ENCODE data around the gene VIPR1.

DNA sequence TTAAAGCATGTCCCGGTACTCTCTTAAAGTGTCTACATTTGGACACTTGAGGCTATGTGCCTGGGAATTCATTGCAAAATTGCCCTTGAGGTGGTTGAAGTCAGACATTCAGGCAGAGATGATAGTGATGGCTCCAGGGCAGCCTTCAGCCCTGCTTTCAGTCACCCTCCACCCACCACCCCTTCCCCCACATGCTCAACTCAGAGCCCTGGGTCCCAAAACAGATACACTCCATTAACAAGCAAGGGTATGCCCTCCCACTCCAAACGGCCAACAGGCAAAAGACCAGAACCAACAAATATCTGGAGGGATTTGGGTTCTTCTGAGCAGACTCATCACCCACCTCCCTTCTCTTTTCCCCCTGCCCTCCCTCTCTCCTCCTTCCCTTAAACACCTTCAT, 29.9 kb upstream of the VIPR1 start:
- TF ChIP-seq, protein P1, sequence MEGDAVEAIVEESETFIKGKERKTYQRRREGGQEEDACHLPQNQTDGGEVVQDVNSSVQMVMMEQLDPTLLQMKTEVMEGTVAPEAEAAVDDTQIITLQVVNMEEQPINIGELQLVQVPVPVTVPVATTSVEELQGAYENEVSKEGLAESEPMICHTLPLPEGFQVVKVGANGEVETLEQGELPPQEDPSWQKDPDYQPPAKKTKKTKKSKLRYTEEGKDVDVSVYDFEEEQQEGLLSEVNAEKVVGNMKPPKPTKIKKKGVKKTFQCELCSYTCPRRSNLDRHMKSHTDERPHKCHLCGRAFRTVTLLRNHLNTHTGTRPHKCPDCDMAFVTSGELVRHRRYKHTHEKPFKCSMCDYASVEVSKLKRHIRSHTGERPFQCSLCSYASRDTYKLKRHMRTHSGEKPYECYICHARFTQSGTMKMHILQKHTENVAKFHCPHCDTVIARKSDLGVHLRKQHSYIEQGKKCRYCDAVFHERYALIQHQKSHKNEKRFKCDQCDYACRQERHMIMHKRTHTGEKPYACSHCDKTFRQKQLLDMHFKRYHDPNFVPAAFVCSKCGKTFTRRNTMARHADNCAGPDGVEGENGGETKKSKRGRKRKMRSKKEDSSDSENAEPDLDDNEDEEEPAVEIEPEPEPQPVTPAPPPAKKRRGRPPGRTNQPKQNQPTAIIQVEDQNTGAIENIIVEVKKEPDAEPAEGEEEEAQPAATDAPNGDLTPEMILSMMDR (conservative IDR thresholded peaks at IDR 0.05 in 1 of 2, IDR thresholded peaks at IDR 0.05 in 1 of 2; ENCODE audit: low read depth in 1 of 2, low read length in 2 of 2) = no peak
- TF ChIP-seq EZH2 (IDR thresholded peaks at IDR 0.05; ENCODE audit: low read length, missing control alignments) = no peak
